Fibroblast of mammary gland (primary cell): ENCODE data around the gene ENPP7.

Source experiments
- DNase-seq: peaks from one replicate; pipeline ENCODE4 v3.0.0-alpha.2; 2010; ENCODE audit warnings: low read depth
- H3K4me3 ChIP-seq: 2 replicates; pipeline ENCODE4 v1.5.1; 2011; ENCODE audit warnings: low read depth, mild to moderate bottlenecking, low read length, moderate library complexity; ENCODE audit not compliant: control insufficient read depth
- CTCF ChIP-seq: conservative IDR thresholded peaks from 2 replicates; pipeline ENCODE4 v1.5.1; 2011; ENCODE audit warnings: low read depth, low read length, inconsistent platforms; ENCODE audit not compliant: control insufficient read depth, insufficient read depth

ENPP7 gene

GRCh38 chr17:79686476-79686875 lies 44.3 kb upstream of the ENPP7 start:
- no peak for DNase-seq
- H3K4me3 ChIP-seq = no peak overlapping the region

DNA sequence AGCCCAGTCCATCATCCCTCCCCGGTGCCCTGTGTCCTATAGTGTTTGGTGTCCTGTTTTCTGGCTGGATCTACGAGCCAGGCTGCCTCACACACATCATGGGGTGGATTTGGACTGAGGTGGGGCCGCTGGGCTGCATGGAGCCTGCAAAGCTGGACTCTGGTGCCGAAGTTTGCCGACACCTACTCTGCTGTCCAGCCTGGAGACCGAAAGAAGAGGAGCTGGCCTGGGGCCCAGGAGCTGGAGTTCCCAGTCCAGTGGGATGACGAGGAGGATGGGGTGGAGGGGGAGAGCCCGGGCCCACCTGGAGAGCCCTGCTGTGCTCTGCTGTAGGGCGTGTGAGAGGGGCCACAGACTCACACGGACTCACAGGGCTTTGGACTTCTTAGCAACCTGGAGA lies 40.3 kb upstream of the ENPP7 start:
- DNase-seq = no peak
- no peak for TF ChIP-seq CTCF
- no peak overlapping the region for H3K4me3 ChIP-seq

More at GRCh38 chr17:79686476-79686875, 44.3 kb upstream of the ENPP7 start:
- TF ChIP-seq CTCF = no peak

GRCh38 chr17:79690988-79691836 lies 39.5 kb upstream of the ENPP7 start:
- DNase-seq = no peak
- TF ChIP-seq CTCF = no peak
- no peak overlapping the region for H3K4me3 ChIP-seq

DNA sequence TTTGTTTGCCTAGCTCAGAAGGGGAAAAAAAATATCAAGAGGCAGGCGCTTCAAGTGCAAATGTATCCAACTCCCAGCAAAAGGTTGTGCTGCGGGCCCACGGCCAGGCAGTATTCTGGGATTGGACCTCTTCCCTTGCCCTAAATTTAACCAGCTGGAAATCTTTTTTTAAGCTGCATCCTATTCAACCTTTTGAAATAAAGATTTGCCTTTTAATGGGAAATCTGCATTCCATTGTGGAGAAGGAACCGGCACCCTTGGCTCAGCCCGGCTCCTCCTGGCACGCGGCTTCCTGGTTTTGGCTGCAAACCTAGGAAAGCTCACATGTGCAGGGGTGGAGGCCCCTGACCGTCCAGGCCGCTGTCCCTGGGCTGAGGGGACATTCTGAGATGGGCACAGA lies 38.8 kb upstream of the ENPP7 start:
- no peak overlapping the region for H3K4me3 ChIP-seq
- DNase-seq = no peak
- no peak for TF ChIP-seq CTCF

DNA sequence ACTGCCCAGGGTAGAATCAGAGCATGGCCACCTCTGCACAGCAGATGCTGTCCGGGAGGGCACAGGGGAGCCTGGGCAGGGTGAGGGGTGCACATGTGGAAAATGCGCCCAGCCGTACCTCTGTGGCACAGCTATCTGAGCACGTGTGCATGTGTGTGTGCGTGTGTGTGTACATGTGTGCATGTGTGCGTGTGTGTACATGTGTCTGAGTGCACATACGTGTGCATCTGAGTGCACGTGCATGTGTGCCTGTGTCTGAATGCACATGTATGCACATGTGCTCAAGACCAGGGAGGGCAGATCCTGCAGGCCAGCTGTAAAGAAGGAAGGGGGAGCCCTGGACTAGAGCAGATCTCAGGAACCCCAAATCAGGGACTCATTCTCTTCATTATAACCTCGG lies 37.3 kb upstream of the ENPP7 start:
- DNase-seq = no peak
- TF ChIP-seq CTCF = no peak
- no peak overlapping the region for H3K4me3 ChIP-seq

DNA sequence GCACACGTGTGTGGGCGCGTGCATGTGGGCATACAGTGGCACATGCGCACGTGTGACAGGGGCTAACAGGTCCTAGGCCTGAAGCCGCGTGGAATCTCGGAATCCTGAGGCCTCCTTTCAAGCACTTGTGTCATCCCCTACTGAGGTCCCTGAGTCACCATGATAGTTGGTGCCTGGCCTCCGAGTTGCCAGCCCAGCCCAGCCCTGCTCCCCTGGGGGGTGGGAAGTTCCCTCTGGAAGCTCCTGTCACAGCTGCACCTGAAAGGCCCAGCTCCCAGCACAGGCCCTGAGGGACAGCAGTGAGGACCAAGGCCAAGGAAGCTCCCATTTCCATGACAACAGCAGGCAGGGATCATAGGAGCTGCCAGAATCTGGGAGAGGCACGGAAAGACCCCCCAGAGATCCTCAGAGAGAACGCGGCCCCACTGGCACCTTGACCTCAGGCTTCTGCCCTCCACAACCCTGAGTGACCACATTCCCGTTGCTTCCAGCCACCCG lies 35.4 kb upstream of the ENPP7 start:
- no peak overlapping the region for H3K4me3 ChIP-seq
- no peak for DNase-seq
- TF ChIP-seq CTCF = no peak
